CD1c-positive myeloid dendritic cell (primary cell): ENCODE data around the gene RERE.

Experiments
- DNase-seq: peaks from one replicate; pipeline ENCODE4 v3.0.0-alpha.2; 2016; ENCODE audit errors: extremely low spot score

Gene RERE

DNA sequence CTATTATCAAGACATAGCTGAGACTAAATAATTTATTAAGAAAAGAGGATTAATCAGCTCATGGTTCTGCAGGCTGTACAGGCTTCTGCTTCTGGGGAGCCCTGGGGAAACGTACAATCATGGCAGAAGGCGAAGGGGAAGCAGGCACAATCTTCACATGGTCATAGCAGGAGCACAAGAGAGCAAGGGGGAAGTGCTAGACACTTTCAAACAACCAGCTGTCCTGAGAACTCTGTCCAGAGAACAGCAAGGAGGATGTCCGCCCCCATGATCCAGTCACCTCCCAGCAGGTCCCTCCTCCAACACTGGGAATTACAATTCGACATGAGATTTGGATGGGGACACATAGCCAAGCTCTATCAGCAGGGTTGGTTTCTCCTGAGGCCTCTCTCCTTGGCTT, 509.8 kb downstream of the RERE start:
- DNase-seq: peak; percentile 74

DNA sequence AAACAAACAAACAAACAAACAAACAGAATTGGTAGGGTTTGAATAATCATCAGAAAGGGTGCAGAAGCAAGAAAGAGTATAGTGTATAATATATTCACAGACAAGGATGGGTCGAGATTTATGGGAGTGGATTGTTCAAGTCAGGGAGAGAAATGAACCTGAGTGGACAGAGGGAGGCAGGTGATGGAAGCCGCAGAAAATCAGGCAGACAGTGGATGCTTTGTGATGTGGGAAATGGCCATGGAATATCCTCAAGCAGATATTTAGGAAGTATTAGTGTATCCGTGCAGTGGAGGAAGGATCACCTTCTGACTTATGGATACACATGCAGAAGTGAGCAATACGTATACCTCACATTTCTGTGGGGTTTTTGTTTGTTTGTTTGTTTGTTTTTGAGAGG, 513.6 kb downstream of the RERE start:
- DNase-seq: no peak

- DNase-seq: no peak
Observed at GRCh38 chr1:8303141-8303540, 514.3 kb downstream of the RERE start.
